ENCODE data around the gene GLDN. TPM values are rescaled to one million over a fixed set of nuclear protein-coding genes. Genes with fewer than 3 reads are reported as not detected.
A peak's percentile ranks its signal among the peaks of the same experiment; 100 is the strongest.

Gene GLDN
- total RNA-seq, 6 experiments from 2014 or later, result not detected

DNA sequence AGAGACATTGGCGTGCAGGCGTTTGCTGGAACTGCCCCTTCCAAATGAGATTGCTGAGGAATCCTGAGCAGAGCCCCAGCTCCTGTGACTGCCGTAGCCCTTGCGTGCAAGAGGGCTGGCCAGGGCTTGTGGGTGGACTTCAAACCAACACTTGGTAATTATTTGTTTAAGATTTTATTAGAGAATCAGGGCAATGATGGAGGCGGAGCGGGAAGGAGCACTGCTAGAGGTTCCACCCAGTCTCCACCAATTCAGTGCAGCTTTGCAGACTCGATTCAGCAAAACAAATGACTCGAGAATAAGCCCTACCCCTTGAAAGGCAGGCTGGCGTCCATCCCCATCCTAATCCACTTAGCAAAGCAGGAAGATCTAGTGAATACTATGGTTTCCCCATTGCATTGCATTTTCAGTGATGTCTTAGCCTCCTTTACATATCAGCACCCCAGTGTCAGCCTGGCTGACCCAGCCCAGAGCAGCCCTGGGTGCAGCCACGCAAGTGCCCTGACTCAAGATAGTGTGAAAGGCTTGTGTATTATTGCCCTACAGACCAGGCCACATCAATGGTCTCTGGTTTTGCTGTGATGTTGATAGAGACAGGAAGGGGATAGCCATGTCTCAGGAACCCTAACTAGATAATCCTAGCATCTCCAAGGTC lies 26.0 kb downstream of the GLDN start:
- H3K4me3 Mint-ChIP-seq, result no peak overlapping the region
- no peaks in the 10 kb centered on the region for H3K9me3 Mint-ChIP-seq
- peaks cover 20% of the 10 kb centered on the region for H3K4me1 Mint-ChIP-seq (ENCODE audit: low read depth)
- H3K36me3 Mint-ChIP-seq (ENCODE audit: low read depth), result no peaks in the 10 kb centered on the region
- TF ChIP-seq, protein P1, sequence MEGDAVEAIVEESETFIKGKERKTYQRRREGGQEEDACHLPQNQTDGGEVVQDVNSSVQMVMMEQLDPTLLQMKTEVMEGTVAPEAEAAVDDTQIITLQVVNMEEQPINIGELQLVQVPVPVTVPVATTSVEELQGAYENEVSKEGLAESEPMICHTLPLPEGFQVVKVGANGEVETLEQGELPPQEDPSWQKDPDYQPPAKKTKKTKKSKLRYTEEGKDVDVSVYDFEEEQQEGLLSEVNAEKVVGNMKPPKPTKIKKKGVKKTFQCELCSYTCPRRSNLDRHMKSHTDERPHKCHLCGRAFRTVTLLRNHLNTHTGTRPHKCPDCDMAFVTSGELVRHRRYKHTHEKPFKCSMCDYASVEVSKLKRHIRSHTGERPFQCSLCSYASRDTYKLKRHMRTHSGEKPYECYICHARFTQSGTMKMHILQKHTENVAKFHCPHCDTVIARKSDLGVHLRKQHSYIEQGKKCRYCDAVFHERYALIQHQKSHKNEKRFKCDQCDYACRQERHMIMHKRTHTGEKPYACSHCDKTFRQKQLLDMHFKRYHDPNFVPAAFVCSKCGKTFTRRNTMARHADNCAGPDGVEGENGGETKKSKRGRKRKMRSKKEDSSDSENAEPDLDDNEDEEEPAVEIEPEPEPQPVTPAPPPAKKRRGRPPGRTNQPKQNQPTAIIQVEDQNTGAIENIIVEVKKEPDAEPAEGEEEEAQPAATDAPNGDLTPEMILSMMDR (IDR thresholded peaks at IDR 0.05), result no peak
- DNase-seq, result no peak
- H3K27me3 Mint-ChIP-seq (ENCODE audit: insufficient read depth), result peaks cover 16% of the 10 kb centered on the region
- no peak overlapping the region for H3K27ac Mint-ChIP-seq

DNA sequence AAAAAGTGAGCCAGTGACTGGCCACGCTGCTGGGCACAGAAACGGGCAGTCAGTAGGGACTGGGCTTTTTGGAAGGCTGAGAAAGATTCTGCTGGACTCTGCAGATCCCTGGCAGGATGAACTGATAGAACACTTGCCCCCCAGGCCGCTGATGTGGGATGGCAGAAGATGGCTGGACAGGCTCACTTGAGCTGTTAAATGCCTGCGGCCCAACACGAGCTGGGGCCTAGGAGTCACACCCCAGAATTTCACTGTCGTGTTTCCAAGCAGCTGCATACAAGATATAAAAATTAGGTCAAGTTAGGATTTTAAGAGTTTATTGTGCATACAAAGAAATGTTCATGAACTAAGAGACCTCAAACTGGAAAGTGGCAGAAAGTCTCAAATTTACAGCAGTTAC lies 26.9 kb downstream of the GLDN start:
- H3K4me3 Mint-ChIP-seq, result peak overlapping the region; percentile 32; the same call in 1 of the 2 replicates
- TF ChIP-seq, protein P1 (IDR thresholded peaks at IDR 0.05), result no peak
- H3K27ac Mint-ChIP-seq, result peak overlapping the region; percentile 70
- no peaks in the 10 kb centered on the region for H3K9me3 Mint-ChIP-seq
- peaks cover 20% of the 10 kb centered on the region for H3K4me1 Mint-ChIP-seq (ENCODE audit: low read depth)
- H3K36me3 Mint-ChIP-seq (ENCODE audit: low read depth), result no peaks in the 10 kb centered on the region
- H3K27me3 Mint-ChIP-seq (ENCODE audit: insufficient read depth), result peaks cover 21% of the 10 kb centered on the region
- no peak for DNase-seq

DNA sequence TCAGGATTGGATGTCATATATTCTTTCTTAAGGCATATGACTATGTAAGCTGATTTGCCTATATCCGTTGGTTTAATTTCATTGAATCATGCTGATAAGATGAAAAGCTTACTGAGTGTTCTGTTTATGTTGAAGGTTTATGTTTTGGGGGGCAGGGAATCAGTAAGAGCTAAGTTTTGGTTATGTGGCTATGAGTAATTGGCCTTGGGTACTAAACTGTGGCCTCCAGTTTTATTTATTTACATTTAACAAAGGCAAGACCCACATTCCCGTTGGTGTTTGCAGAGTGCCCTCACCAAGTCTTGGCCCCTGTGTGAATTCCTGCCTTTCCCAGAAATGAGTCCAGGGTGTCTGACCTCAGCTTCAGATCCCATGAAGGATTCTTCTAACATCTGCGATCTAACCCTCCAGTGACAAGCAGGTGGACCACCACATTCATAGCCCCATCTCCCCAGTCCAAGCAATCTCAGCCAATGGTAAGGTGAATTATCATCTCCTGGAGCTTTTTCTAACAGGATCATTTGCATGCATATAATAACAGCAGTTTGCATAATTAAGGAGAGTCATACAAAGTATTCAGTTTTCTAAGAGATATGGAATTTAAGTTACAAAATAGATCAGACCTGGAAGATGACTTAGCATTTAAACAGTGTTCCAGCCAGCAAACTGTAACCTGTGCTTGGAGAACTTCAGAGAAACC lies 27.4 kb downstream of the GLDN start:
- peaks cover 24% of the 10 kb centered on the region for H3K27me3 Mint-ChIP-seq (ENCODE audit: insufficient read depth)
- TF ChIP-seq, protein P1 (IDR thresholded peaks at IDR 0.05), result no peak
- peaks cover 20% of the 10 kb centered on the region for H3K4me1 Mint-ChIP-seq (ENCODE audit: low read depth)
- no peaks in the 10 kb centered on the region for H3K9me3 Mint-ChIP-seq
- no peaks in the 10 kb centered on the region for H3K36me3 Mint-ChIP-seq (ENCODE audit: low read depth)
- DNase-seq, result peak; percentile 65
- H3K4me3 Mint-ChIP-seq, result peak overlapping the region; percentile 32; the same call in 1 of the 2 replicates
- peak overlapping the region; percentile 70 for H3K27ac Mint-ChIP-seq

DNA sequence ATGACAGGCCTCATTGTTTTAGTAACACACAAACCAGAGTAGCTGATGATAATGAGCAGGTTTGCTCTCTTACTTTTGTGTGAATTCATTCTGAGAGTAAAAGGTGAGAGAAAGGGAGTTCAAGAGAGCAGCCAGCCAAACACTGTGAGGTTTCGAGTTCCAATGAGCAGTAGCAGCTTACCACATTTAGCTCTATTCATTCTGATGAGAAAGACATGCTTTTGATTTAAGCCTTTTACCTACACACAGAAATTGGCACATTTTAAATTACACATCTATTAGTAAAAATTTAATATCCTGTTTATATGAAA lies 28.0 kb downstream of the GLDN start:
- Mint-ChIP-seq H3K4me3 (no peak overlapping the region; the same call in 1 of the 2 replicates), H3K4me1 (ENCODE audit: low read depth) (peaks cover 20% of the 10 kb centered on the region), H3K36me3 (ENCODE audit: low read depth) (no peaks in the 10 kb centered on the region), H3K9me3 (no peaks in the 10 kb centered on the region), H3K27ac (peak overlapping the region; percentile 70), H3K27me3 (ENCODE audit: insufficient read depth) (peaks cover 24% of the 10 kb centered on the region)
- TF ChIP-seq, protein P1 (IDR thresholded peaks at IDR 0.05), result no peak
- no peak for DNase-seq

DNA sequence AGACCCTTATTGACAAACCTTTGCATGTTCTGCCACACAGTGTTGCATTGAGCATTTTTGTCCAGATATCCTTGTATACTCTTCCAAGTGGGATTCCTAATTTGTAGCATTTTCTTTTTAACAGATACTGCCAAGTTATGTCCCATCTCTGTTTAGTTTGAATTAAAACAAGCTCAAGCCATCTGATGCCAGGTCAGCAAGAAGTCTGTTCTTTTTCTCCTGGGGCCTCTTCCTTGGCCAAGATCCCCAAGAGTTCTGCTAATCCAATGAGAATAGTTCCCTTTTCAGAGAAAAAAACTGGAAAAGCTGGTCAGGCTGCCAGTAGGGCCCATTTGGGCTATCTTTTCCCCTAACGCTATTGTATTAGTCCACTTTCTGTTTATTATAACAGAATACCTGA lies 29.8 kb downstream of the GLDN start:
- no peak for DNase-seq
- H3K27ac Mint-ChIP-seq, result no peak overlapping the region
- no peaks in the 10 kb centered on the region for H3K9me3 Mint-ChIP-seq
- H3K36me3 Mint-ChIP-seq (ENCODE audit: low read depth), result no peaks in the 10 kb centered on the region
- TF ChIP-seq, protein P1 (IDR thresholded peaks at IDR 0.05), result no peak
- H3K4me1 Mint-ChIP-seq (ENCODE audit: low read depth), result peaks cover 20% of the 10 kb centered on the region
- peaks cover 20% of the 10 kb centered on the region for H3K27me3 Mint-ChIP-seq (ENCODE audit: insufficient read depth)
- H3K4me3 Mint-ChIP-seq, result no peak overlapping the region

Data from HFFc6 (cell line).